Bronchial epithelial cell (primary cell): ENCODE results near the gene GLRX5. TPM values are rescaled to one million over a fixed set of nuclear protein-coding genes. Genes with fewer than 3 reads are reported as not detected.

ENCODE experiments used
- DNase-seq: peaks from one replicate; pipeline ENCODE4 v3.0.0-alpha.2; 2010; ENCODE audit warnings: low read depth
- FAIRE-seq: peaks from 2 replicates; lab custom pipeline; 2011; peaks lifted over from hg19 to GRCh38; lab: Jason Lieb, UNC
- H3K27me3 ChIP-seq: 2 replicates; pipeline ENCODE4 v1.5.1; 2011; ENCODE audit warnings: low read length; ENCODE audit not compliant: control insufficient read depth, insufficient read depth
- H3K36me3 ChIP-seq: 2 replicates; pipeline ENCODE4 v1.5.1; 2011; ENCODE audit warnings: low read length; ENCODE audit not compliant: control insufficient read depth, insufficient read depth
- H3K4me3 ChIP-seq: 2 replicates; pipeline ENCODE4 v1.5.1; 2011; ENCODE audit warnings: mild to moderate bottlenecking, low read depth, low read length, control low read depth
- CTCF ChIP-seq: IDR thresholded peaks from 2 replicates; pipeline ENCODE4 v1.5.1; 2011; ENCODE audit warnings: mild to moderate bottlenecking, moderate library complexity, low read length, control low read depth, inconsistent platforms; ENCODE audit not compliant: insufficient read depth, severe bottlenecking
- total RNA-seq: library from RNA; depleted of rRNA; stranded (reverse); fragments of >200 nt; gene quantifications from 2 replicates; pipeline ENCODE4 v1.2.1, GENCODE V29; 2014

The GLRX5 gene
- total RNA-seq, 1 donor from 2014 or later: 74.8 TPM

- DNase-seq (no peak), FAIRE-seq (no peak)
- Histone ChIP-seq H3K36me3 (peaks cover 1% of the 10 kb centered on the region), H3K27me3 (no peaks in the 10 kb centered on the region), H3K4me3 (no peak overlapping the region)
- no peak for TF ChIP-seq CTCF
Observed at GRCh38 chr14:95547272-95547625, 12.4 kb downstream of the GLRX5 start.

GRCh38 chr14:95547626-95548327, 12.9 kb downstream of the GLRX5 start:
- no peak overlapping the region for H3K4me3 ChIP-seq
- H3K36me3 ChIP-seq: peaks cover 1% of the 10 kb centered on the region
- H3K27me3 ChIP-seq: no peaks in the 10 kb centered on the region
- FAIRE-seq (no peak), DNase-seq (peak; percentile 56)
- TF ChIP-seq CTCF: no peak

DNA sequence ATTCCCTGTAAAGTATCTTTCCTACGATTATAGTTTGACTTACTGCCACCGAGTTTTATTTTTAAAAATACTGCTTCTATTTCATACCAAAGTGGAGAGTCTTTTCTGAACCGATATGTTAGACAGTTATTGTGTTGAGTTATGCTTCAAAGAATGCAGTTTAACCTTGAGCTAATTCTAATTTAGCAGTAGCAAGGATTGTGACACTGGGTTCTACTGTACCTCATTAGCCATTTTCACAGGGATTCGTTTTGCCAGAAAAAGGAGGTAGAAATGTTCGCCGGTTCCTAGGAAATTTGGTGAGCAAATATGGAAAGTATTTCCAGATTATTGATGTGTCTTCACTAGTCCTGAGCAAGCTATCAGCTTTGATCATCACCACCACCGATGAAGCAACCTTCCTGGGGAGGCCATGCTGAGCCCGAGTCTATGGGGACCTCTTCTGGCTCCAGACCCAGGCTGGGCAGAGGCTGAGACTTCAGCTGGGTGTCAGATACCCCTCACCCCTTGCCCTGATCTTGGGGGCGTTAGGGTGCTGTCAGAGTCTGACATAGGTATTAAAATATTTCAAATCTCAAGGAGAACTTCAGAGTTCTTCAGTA, 13.6 kb downstream of the GLRX5 start:
- no peak for DNase-seq
- no peaks in the 10 kb centered on the region for H3K36me3 ChIP-seq
- FAIRE-seq: no peak
- H3K27me3 ChIP-seq: no peaks in the 10 kb centered on the region
- TF ChIP-seq CTCF: no peak
- H3K4me3 ChIP-seq: no peak overlapping the region

DNA sequence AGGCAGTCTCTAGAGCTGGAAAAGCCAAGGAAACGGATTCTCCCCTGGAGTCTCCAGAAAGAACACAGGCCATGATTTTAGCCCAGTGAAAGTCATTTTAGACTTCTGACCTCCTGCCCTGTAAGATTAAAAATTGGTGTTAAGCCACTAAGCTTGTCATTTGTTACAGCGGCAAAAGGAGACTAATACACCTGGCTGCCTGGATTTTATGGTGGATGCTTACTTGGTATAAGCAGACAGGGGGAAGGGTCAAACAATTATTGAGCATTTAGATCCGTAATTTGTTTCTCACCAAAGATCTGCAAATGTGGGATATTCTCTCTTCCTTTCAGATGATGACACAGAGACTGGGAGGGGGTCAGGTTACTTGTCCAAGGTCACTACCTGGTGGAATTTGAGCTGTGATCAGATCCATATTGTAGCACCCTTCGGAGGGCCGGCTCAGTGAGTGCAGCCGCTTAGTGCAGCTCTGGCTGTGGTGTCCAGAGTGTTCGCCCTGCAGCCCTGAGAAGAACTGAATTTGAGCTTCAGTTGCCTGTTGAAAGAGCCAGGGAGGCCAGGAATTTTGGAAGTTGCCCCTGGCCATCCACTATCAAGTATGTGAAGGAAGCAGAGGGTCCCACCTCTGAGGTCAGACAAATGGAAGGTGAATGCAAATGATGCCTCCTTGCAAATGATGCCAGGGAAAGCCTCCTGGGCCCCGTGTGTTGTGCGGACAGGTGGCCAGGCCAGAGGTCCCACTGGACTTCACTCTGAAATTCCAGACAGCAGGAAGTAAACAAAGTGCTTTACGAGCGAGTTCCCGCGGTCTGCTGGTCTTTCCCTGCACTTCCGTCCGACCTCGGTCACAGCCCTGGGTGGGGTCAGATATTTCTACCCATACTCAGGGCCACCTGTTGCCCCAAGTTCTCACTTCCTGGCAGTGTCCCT, 15.1 kb downstream of the GLRX5 start:
- H3K27me3 ChIP-seq: no peaks in the 10 kb centered on the region
- DNase-seq (no peak), FAIRE-seq (no peak)
- H3K4me3 ChIP-seq: no peak overlapping the region
- H3K36me3 ChIP-seq: no peaks in the 10 kb centered on the region
- no peak for TF ChIP-seq CTCF

- TF ChIP-seq CTCF: no peak
- Histone ChIP-seq H3K36me3 (no peaks in the 10 kb centered on the region), H3K27me3 (no peaks in the 10 kb centered on the region), H3K4me3 (no peak overlapping the region)
- no peak for DNase-seq
- no peak for FAIRE-seq
Observed at GRCh38 chr14:95551435-95551834, 16.6 kb downstream of the GLRX5 start.
